CD14-positive monocyte (primary cell): ENCODE data around the gene GYG2. TPM values are rescaled to one million over a fixed set of nuclear protein-coding genes. Genes with fewer than 3 reads are reported as not detected.
"Not testable (repeated sequence)": the region's sequence is repeated elsewhere in the genome, so short reads cannot be mapped to it uniquely, and the experiment has no call there.

Source experiments
- DNase-seq, 3 donors: peaks; one replicate each; pipeline ENCODE4 v3.0.0-alpha.2; 2011 to 2022
- H2AFZ ChIP-seq: 2 replicates; pipeline ENCODE4 v1.6.0; 2012; ENCODE audit warnings: mild to moderate bottlenecking, low read depth, low read length, inconsistent platforms; ENCODE audit not compliant: insufficient read depth, poor library complexity, severe bottlenecking
- H3K27ac ChIP-seq, 2 donors: 1 replicate in 1 of 2; 2 replicates in 1 of 2; pipeline ENCODE4 v1.5.1; 2012 to 2013; ENCODE audit warnings: low read length in 2 of 2, control low read depth in 1 of 2, inconsistent platforms in 1 of 2, low read depth in 1 of 2, mild to moderate bottlenecking in 1 of 2
- H3K27me3 ChIP-seq, 2 donors: one replicate each; pipeline versions ENCODE4 v1.6.0 to v1.6.1; 2011 to 2013; ENCODE audit warnings: low read length in 2 of 2; ENCODE audit not compliant: control insufficient read depth in 2 of 2, insufficient read depth in 2 of 2
- H3K36me3 ChIP-seq, 2 donors: replicated peaks in 1 of 2; 1 replicate in 1 of 2; 2 replicates in 1 of 2; pipeline versions ENCODE4 v1.5.1 to v1.6.1; 2012 to 2013; ENCODE audit warnings: low read length in 2 of 2, control low read depth in 1 of 2, inconsistent platforms in 1 of 2, mild to moderate bottlenecking in 1 of 2; ENCODE audit not compliant: insufficient read depth in 2 of 2, control insufficient read depth in 1 of 2
- H3K4me1 ChIP-seq, 2 donors: 1 replicate in 1 of 2; 2 replicates in 1 of 2; pipeline versions ENCODE4 v1.5.1 to v1.6.1; 2012 to 2013; ENCODE audit warnings: low read length in 2 of 2, control low read depth in 1 of 2, inconsistent platforms in 1 of 2, mild to moderate bottlenecking in 1 of 2, moderate library complexity in 1 of 2; ENCODE audit not compliant: insufficient read depth in 2 of 2, control insufficient read depth in 1 of 2
- H3K4me2 ChIP-seq: replicated peaks from 2 replicates; pipeline ENCODE3; 2012; ENCODE audit warnings: low read length, moderate library complexity, mild to moderate bottlenecking; ENCODE audit not compliant: poor library complexity, severe bottlenecking; ENCODE audit errors: extremely low read depth
- H3K4me3 ChIP-seq, 3 experiments: fragments of 200-600 bp in 1 of 3; sonication (generic) in 1 of 3; replicated peaks in 1 of 3; 1 replicate in 2 of 3; 2 replicates in 1 of 3; pipeline ENCODE4 v1.5.1; 2011 to 2013; ENCODE audit warnings: low read length in 3 of 3, mild to moderate bottlenecking in 3 of 3, control low read depth in 2 of 3, low read depth in 2 of 3, inconsistent platforms in 1 of 3, moderate library complexity in 1 of 3
- H3K79me2 ChIP-seq: 2 replicates; pipeline ENCODE4 v1.6.0; 2012; ENCODE audit warnings: mild to moderate bottlenecking, control low read depth, inconsistent platforms, low read length, moderate library complexity; ENCODE audit not compliant: insufficient read depth
- H3K9ac ChIP-seq: 2 replicates; pipeline ENCODE4 v1.6.0; 2017; ENCODE audit warnings: low read length, mild to moderate bottlenecking; ENCODE audit not compliant: insufficient read depth, poor library complexity, severe bottlenecking
- H3K9me3 ChIP-seq, 2 donors: replicated peaks in 1 of 2; 1 replicate in 1 of 2; 2 replicates in 1 of 2; pipeline versions ENCODE4 v1.5.1 to v1.6.1; 2012 to 2013; ENCODE audit warnings: low read length in 2 of 2, control low read depth in 1 of 2; ENCODE audit not compliant: control insufficient read depth in 1 of 2, insufficient read depth in 1 of 2
- H4K20me1 ChIP-seq: 2 replicates; pipeline ENCODE4 v1.6.0; 2012; ENCODE audit warnings: mild to moderate bottlenecking, low read length, control low read depth, moderate library complexity; ENCODE audit not compliant: insufficient read depth
- H3K27ac Mint-ChIP-seq, 7 donors: one replicate each; pipeline ENCODE4 v1.8.0; 2020; ENCODE audit warnings: mild to moderate bottlenecking in 7 of 7, mixed read lengths in 7 of 7, moderate library complexity in 6 of 7, inconsistent platforms in 2 of 7
- H3K27me3 Mint-ChIP-seq, 3 donors: one replicate each; pipeline ENCODE4 v1.8.0; 2021 to 2022; ENCODE audit warnings: low read depth in 3 of 3, mild to moderate bottlenecking in 3 of 3, mixed read lengths in 3 of 3, moderate library complexity in 3 of 3, inconsistent platforms in 1 of 3
- H3K36me3 Mint-ChIP-seq, 2 donors: one replicate each; pipeline ENCODE4 v1.8.0; 2020; ENCODE audit warnings: mixed read lengths in 2 of 2, inconsistent platforms in 1 of 2, mild to moderate bottlenecking in 1 of 2
- H3K4me1 Mint-ChIP-seq: one replicate; pipeline ENCODE4 v1.8.0; 2020; ENCODE audit warnings: mild to moderate bottlenecking, mixed read lengths
- H3K4me3 Mint-ChIP-seq, 2 donors: one replicate each; pipeline ENCODE4 v1.8.0; 2020; ENCODE audit warnings: mild to moderate bottlenecking in 2 of 2, mixed read lengths in 2 of 2, moderate library complexity in 1 of 2
- H3K9me3 Mint-ChIP-seq, 7 donors: one replicate each; pipeline ENCODE4 v1.8.0; 2020 to 2022; ENCODE audit warnings: mixed read lengths in 7 of 7, mild to moderate bottlenecking in 6 of 7, moderate library complexity in 6 of 7, inconsistent platforms in 2 of 7
- CTCF ChIP-seq: fragments of 200-600 bp; IDR thresholded peaks from one replicate; pipeline ENCODE4 v1.8.0; 2022; ENCODE audit warnings: antibody characterized with exemption, mild to moderate bottlenecking
- WGBS: methylation state at CpG from one replicate; pipeline ENCODE4 v1.1.5; 2013; ENCODE audit warnings: missing lambda C conversion rate; ENCODE audit not compliant: insufficient coverage; 5-methylcytosine and 5-hydroxymethylcytosine counted together
- intact Hi-C, 2 donors: fragments of 100-400 bp; cut with micrococcal nuclease; formaldehyde crosslinking; loops; one replicate each; pipeline versions ENCODE4 v1.15.0 to v1.15.1; 2023
- polyA minus RNA-seq: library from RNA; depleted of rRNA, polyadenylated mRNA; stranded (reverse); fragments of >200 nt; gene quantifications from 2 replicates; pipeline ENCODE4 v1.2.3, GENCODE V29; 2012
- polyA plus RNA-seq, 3 donors: library from polyadenylated mRNA; depleted of rRNA in 1 of 3; unstranded in 2 of 3; stranded (reverse) in 1 of 3; fragments of 300-500 nt in 2 of 3; fragments of >200 nt in 1 of 3; fragmentation: Illumina TruSeq in 2 of 3; gene quantifications; 1 replicate in 2 of 3; 2 replicates in 1 of 3; pipeline ENCODE4 v1.2.3, GENCODE V29; 2012 to 2021
- total RNA-seq, 12 experiments: library from RNA in 1 of 12; stranded (reverse) in 1 of 12; fragments of 120-200 nt in 1 of 12; gene quantifications; one replicate each; pipeline ENCODE4 v1.2.4 and lab custom pipeline; 2013 to 2026; ENCODE audit warnings: mixed read lengths in 6 of 12, inconsistent platforms in 1 of 12

The GYG2 gene
- total RNA-seq (2013) = 0.10 TPM
- polyA plus RNA-seq (not detected), polyA minus RNA-seq (not detected in 2 replicates), total RNA-seq (lab: John Stamatoyannopoulos, UW) (0 to 0.60 (median 0) reads per million in 11 experiments)

GRCh38 chrX:2828344-2828958 is at the start of gene GYG2:
Gene GYG2 (plus strand): TSS chrX:2828930. CDS start chrX:2830189, 1,259 bp downstream.
- peaks cover 0 to 6% of the 10 kb centered on the region in 2 donors for H3K4me1 ChIP-seq
- H3K27me3 Mint-ChIP-seq = peaks cover 14 to 31% (median 23%) of the 10 kb centered on the region in 3 donors
- H3K36me3 Mint-ChIP-seq = no peaks in the 10 kb centered on the region
- peak within 1 kb of the TSS; percentile 30 to 43 for H3K4me3 Mint-ChIP-seq
- no peak for TF ChIP-seq CTCF
- no peaks in the 10 kb centered on the region for H3K9me3 Mint-ChIP-seq
- H2AFZ ChIP-seq = peak within 1 kb of the TSS; percentile 8
- H3K27me3 ChIP-seq = peaks cover 24 to 29% of the 10 kb centered on the region in 2 donors
- peak within 1 kb of the TSS in 1 of 3 experiments; percentile 38 for H3K4me3 ChIP-seq
- intact Hi-C loops = no loop called here
- no peaks in the 10 kb centered on the region for H4K20me1 ChIP-seq
- H3K79me2 ChIP-seq = no peaks in the 10 kb centered on the region
- peak within 1 kb of the TSS; percentile 53 for H3K4me2 ChIP-seq
- no peak within 1 kb of the TSS for H3K9ac ChIP-seq
- WGBS = 35% methylated on average over 27 of the region's 56 CpGs
- DNase-seq = no peak
- peaks cover 0 to 11% of the 10 kb centered on the region in 2 donors for H3K9me3 ChIP-seq
- H3K36me3 ChIP-seq = no peaks in the 10 kb centered on the region
- no peaks in the 10 kb centered on the region for H3K4me1 Mint-ChIP-seq
- H3K27ac ChIP-seq = no peak within 1 kb of the TSS
- no peak within 1 kb of the TSS for H3K27ac Mint-ChIP-seq

DNA sequence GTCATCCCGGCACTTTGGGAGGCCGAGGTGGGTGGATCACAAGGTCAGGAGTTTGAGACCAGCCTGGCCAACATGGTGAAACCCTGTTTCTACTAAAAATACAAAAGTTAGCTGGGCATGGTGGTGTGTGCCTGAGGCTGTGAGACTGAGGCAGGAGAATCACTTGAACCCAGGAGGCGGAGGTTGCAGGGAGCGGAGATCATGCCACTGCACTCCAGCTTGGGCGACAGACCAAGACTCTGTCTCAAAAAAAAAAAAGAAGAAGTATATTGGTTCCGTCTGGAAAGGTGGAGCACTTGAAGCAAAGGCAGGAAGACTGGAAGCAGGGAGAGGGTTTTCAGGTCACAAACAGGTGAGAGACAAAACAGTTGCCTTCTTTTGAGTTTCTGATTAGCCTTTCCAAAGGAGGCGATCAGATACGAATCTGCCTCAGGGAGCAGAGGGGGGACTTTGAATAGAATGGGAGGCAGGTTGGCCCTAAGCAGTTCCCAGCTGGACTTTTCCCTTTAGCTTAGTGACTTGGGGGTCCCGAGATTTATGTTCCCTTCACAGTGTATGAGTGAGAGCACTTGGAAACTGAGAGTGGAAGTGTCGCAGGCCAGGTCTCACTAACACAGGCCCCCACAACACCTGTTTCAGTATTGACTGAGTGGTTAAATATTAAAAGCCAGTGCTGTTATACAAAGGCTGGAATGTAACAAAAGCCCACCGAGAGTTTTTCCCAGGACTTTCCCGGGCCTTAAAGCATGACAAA is 48.1 kb upstream of the GYG2 start:
- H3K4me1 Mint-ChIP-seq, DNase-seq, H3K4me2 ChIP-seq, H3K9ac ChIP-seq, H4K20me1 ChIP-seq, H3K4me1 ChIP-seq, H3K27me3 ChIP-seq, intact Hi-C loops, H3K4me3 Mint-ChIP-seq, H3K9me3 Mint-ChIP-seq, H3K27ac ChIP-seq, H3K4me3 ChIP-seq, H3K36me3 ChIP-seq, H3K79me2 ChIP-seq, H3K9me3 ChIP-seq, H3K36me3 Mint-ChIP-seq, H2AFZ ChIP-seq: not testable (repeated sequence)
- WGBS = 87% methylated on average over 6 of the region's 12 CpGs
- Mint-ChIP-seq H3K27me3 (peaks cover 0 to 17% (median 3%) of the 10 kb centered on the region in 3 donors), H3K27ac (peak overlapping the region in 2 of 7 donors; percentile 15 to 66)
